Measurements from ENCODE around the gene METTL6.

Gene METTL6

GRCh38 chr3:15361494-15362214, 65.7 kb downstream of the METTL6 start:
- FAIRE-seq: no peak

GRCh38 chr3:15360788-15361493, 66.4 kb downstream of the METTL6 start:
- no peak for FAIRE-seq

All from endometrium (tissue), 2 donors.